GM12878 (cell line): ENCODE data around the gene TEX2. TPM values are rescaled to one million over a fixed set of nuclear protein-coding genes. Genes with fewer than 3 reads are reported as not detected.

Experiments
- BCL3 ChIP-seq: IDR thresholded peaks from 2 replicates; pipeline ENCODE4 v1.6.1; 2011; ENCODE audit warnings: borderline replicate concordance, low read depth, mild to moderate bottlenecking, moderate library complexity, low read length; ENCODE audit not compliant: insufficient read depth, poor library complexity, severe bottlenecking
- CEBPZ ChIP-seq: fragments of 150-350 bp; IDR thresholded peaks from 2 replicates; pipeline ENCODE4 v1.6.1; 2016; ENCODE audit warnings: low read depth, low read length
- IRF5 ChIP-seq: fragments of 450-650 bp; IDR thresholded peaks from 2 replicates; pipeline ENCODE4 v1.6.1; 2017; ENCODE audit warnings: borderline replicate concordance
- NFIC ChIP-seq: IDR thresholded peaks from 2 replicates; pipeline ENCODE4 v1.6.1; 2012; ENCODE audit warnings: low read depth, mild to moderate bottlenecking, inconsistent platforms, low read length, moderate library complexity
- POLR2A ChIP-seq: IDR thresholded peaks from 2 replicates; pipeline ENCODE4 v1.6.1; 2011; ENCODE audit warnings: low read depth, mild to moderate bottlenecking, low read length
- POLR2AphosphoS5 ChIP-seq: IDR thresholded peaks from 2 replicates; pipeline ENCODE4 v1.6.1; 2011; ENCODE audit warnings: mild to moderate bottlenecking, low read length, inconsistent platforms
- ZBTB11 ChIP-seq: fragments of 450-650 bp; formaldehyde crosslinking; IDR thresholded peaks from 2 replicates; pipeline ENCODE4 v1.5.0; 2022; ENCODE audit warnings: mild to moderate bottlenecking, missing genetic modification characterization
- ZNF622 ChIP-seq: fragments of 450-650 bp; IDR thresholded peaks from 2 replicates; pipeline ENCODE4 v1.6.1; 2017; ENCODE audit warnings: mild to moderate bottlenecking, inconsistent platforms
- ZSCAN29 ChIP-seq: fragments of 450-650 bp; IDR thresholded peaks from 2 replicates; pipeline ENCODE4 v1.6.1; 2017; ENCODE audit warnings: mild to moderate bottlenecking, moderate library complexity
- polyA plus RNA-seq, 11 experiments: library from polyadenylated mRNA; depleted of rRNA in 4 of 11; unstranded in 6 of 11; stranded (reverse) in 5 of 11; fragments of >200 nt; fragmentation: Nextera tagmentation in 4 of 11; fragmentation: Illumina TruSeq in 1 of 11; extraction: Ambion mirVana in 4 of 11; extraction: Trizol in 1 of 11; gene quantifications; 1 replicate in 1 of 11; 2 replicates in 10 of 11; pipeline versions ENCODE4 v1.2.1 to v1.2.3, GENCODE V29; 2011 to 2016; ENCODE audit warnings: inconsistent platforms in 2 of 11, missing spikeins in 2 of 11, low read depth in 1 of 11
- total RNA-seq, 4 experiments: library from RNA; depleted of rRNA in 3 of 4; stranded (reverse); fragments of >200 nt in 3 of 4; fragmentation: Illumina TruSeq in 1 of 4; extraction: Trizol in 1 of 4; gene quantifications; 2 replicates each; pipeline versions ENCODE4 v1.2.1 to v1.2.3, GENCODE V29; 2013 to 2021

Gene TEX2
- total and polyA plus RNA-seq, 10 of the 15 experiments (the other 5 are each of a cell fraction or from before 2014, with no cell fraction given), result 3.8 to 19.9 (median 15.8) TPM

GRCh38 chr17:64282753-64283080, 19.7 kb upstream of the TEX2 start (continued):
- TF ChIP-seq POLR2AphosphoS5 (no peak), CEBPZ (no peak), ZNF622 (no peak), IRF5 (no peak), BCL3 (no peak), POLR2A (no peak), NFIC (no peak), ZSCAN29 (no peak), ZBTB11 (CRISPR knock-in tag) (no peak)
